WI38 (cell line): Measurements from ENCODE around the gene SPATS2.

ENCODE experiments used
- H3K4me3 ChIP-seq: 2 replicates; pipeline ENCODE4 v1.5.1; 2011; ENCODE audit warnings: low read depth, mild to moderate bottlenecking, control low read depth, low read length
- CTCF ChIP-seq: IDR thresholded peaks from 2 replicates; pipeline ENCODE4 v1.5.1; 2012; ENCODE audit warnings: low read depth, mild to moderate bottlenecking, control low read depth, low read length

SPATS2 gene

GRCh38 chr12:49442915-49443314 lies 75.7 kb downstream of the SPATS2 start:
- H3K4me3 ChIP-seq, result no peak overlapping the region
- TF ChIP-seq CTCF, result no peak

GRCh38 chr12:49446571-49446970 lies 79.3 kb downstream of the SPATS2 start:
- H3K4me3 ChIP-seq, result no peak overlapping the region
- no peak for TF ChIP-seq CTCF

- no peak overlapping the region for H3K4me3 ChIP-seq
- TF ChIP-seq CTCF, result no peak
Measured at GRCh38 chr12:49448858-49449257, 81.6 kb downstream of the SPATS2 start.

- no peak overlapping the region for H3K4me3 ChIP-seq
- no peak for TF ChIP-seq CTCF
Measured at GRCh38 chr12:49451468-49452259, 84.4 kb downstream of the SPATS2 start.

- H3K4me3 ChIP-seq, result no peak overlapping the region
- TF ChIP-seq CTCF, result no peak
Measured at GRCh38 chr12:49455501-49455900, 88.2 kb downstream of the SPATS2 start.

- TF ChIP-seq CTCF, result no peak
- no peak overlapping the region for H3K4me3 ChIP-seq
Measured at GRCh38 chr12:49456131-49456679, 88.9 kb downstream of the SPATS2 start.

- no peak overlapping the region for H3K4me3 ChIP-seq
- no peak for TF ChIP-seq CTCF
Measured at GRCh38 chr12:49458816-49459215, 91.6 kb downstream of the SPATS2 start.
